ENCODE results near the gene DENND6B.
"Not testable (repeated sequence)": the region's sequence is repeated elsewhere in the genome, so short reads cannot be mapped to it uniquely, and the experiment has no call there.

Gene DENND6B, protein sequence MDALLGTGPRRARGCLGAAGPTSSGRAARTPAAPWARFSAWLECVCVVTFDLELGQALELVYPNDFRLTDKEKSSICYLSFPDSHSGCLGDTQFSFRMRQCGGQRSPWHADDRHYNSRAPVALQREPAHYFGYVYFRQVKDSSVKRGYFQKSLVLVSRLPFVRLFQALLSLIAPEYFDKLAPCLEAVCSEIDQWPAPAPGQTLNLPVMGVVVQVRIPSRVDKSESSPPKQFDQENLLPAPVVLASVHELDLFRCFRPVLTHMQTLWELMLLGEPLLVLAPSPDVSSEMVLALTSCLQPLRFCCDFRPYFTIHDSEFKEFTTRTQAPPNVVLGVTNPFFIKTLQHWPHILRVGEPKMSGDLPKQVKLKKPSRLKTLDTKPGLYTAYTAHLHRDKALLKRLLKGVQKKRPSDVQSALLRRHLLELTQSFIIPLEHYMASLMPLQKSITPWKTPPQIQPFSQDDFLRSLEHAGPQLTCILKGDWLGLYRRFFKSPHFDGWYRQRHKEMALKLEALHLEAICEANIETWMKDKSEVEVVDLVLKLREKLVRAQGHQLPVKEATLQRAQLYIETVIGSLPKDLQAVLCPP

GRCh38 chr22:50326956-50327710 lies at the start of gene DENND6B:
DENND6B (minus strand) TSS chr22:50327012; CDS start chr22:50326988, 24 bp downstream.
- DNase-seq (ENCODE audit: low read depth in 2 of 2) = peak; percentile 51 to 59

DNA sequence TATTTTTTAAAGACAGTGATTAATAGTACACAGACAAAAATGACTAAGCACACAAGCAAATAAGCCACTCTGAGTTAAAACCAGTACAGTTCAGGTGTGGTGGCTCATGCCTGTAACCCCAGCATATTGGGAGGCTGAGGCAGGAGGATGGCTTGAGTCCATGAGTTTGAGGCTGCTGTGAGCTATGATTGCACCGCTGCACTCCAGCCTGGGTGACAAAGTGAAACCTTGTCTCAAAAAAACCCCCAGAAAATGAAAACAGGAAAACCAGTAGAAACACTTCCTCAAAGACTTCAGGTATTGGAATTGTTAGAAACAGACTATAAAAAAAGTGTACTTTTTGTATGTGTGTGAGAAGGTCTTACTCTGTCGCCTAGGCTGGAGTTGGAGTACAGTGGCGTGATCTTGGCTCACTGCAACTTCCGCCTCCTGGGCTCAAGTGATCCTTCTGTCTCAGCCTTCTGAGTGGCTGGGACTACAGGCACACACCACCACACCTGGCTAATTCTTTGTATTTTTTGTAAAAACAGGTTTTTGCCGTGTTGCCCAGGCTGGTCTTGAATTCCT lies 49.4 kb upstream of the DENND6B start:
- DNase-seq (ENCODE audit: low read depth in 2 of 2) = no peak

DNA sequence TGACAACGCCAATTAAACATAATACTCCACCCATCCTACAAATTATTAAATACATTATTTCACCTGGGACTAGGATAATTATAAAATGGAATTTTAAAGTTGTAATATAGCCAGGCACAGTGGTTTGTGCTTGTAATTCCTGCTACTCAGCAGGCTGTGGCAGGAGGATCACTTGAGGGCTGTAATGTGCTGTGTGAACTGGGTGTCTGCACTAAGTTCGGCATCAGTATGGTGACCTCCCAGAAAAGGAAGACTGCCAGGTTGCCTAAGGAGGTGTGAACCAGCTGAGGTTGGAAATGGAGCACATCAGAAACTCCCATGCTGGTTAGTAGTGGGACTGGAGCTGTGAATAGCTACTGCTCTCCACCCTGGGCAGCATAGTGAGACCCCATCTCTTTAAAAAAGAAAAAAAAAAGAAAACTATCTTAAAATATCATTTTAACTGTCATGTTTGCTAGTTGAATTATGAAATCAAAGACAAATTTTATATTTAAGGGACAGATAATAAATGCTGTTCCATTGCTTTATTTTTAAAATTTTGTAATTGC lies 44.4 kb upstream of the DENND6B start:
- DNase-seq (ENCODE audit: low read depth in 2 of 2) = no peak

DNA sequence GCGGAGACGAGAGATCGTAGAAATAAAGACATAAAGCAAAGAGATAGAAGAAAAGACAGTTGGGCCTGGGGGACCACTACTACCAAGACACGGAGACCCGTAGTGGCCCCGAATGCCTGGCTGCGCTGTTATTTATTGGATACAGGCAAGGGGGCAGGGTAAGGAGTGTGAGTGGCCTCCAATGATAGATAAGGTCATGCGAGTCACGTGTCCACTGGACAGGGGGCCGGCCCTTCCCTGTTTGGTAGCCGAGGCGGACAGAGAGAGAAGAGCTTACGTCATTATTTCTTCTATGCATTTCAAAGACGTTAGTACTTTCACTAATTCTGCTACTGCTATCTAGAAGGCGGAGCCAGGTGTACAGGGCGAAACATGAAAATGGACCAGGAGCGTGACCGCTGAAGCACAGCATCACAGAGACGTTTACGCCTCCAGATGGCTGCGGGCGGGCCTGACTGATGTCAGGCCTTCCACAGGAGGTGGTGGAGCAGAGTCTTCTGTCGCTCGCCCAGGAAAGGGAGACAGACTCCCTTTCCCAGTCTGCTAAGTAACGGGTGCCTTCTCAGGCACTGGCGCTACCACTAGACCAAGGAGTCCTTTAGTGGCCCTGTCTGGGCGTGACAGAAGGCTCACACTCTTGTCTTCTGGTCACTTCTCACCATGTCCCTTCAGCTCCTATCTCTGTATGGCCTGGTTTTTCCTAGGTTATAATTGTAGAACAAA lies 41.1 kb upstream of the DENND6B start:
- no peak for DNase-seq (ENCODE audit: low read depth in 2 of 2)

DNA sequence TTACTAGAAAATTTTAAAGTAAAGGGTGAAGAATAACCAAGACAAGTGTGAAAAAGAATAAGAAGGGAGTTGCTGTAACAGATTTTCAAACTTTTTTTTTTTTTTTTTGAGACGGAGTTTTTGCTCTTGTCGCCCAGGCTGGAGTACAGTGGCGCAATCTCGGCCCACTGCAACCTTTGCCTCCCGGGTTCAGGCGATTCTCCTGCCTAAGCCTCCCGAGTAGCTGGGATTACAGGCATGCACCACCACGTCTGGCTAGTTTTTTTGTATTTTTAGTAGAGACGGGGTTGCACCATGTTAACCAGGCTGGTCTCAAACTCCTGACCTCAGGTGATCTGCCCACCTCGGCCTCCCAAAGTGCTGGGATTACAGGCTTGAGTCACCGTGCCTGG lies 37.0 kb upstream of the DENND6B start:
- DNase-seq (ENCODE audit: low read depth in 2 of 2) = not testable (repeated sequence)

- no peak for DNase-seq (ENCODE audit: low read depth in 2 of 2)
Measured at GRCh38 chr22:50363166-50363802, 36.5 kb upstream of the DENND6B start.

- DNase-seq (ENCODE audit: low read depth in 2 of 2) = no peak
Measured at GRCh38 chr22:50361688-50362087, 34.9 kb upstream of the DENND6B start.

- DNase-seq (ENCODE audit: low read depth in 2 of 2) = no peak
Measured at GRCh38 chr22:50361222-50361621, 34.4 kb upstream of the DENND6B start.

GRCh38 chr22:50360578-50360977 lies 33.8 kb upstream of the DENND6B start:
- no peak for DNase-seq (ENCODE audit: low read depth in 2 of 2)

DNA sequence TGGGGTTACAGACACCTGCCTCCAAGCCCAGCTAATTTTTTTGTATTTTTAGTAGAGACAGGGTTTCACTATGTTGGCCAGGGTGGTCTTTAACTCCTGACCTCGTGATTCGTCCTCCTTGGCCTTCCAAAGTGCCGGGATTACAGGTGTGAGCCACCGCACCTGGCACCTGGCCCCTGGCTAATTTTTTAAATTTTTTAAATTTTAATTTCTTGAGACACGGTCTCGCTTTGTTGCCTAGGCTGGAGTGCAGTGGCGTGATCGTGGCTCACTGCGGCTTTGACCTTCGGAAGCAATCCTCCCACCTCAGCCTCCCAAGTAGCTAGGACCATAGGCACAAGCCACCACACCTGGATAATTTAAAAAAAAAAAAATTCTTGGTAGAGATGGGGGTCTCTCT lies 30.9 kb upstream of the DENND6B start:
- no peak for DNase-seq (ENCODE audit: low read depth in 2 of 2)

DNA sequence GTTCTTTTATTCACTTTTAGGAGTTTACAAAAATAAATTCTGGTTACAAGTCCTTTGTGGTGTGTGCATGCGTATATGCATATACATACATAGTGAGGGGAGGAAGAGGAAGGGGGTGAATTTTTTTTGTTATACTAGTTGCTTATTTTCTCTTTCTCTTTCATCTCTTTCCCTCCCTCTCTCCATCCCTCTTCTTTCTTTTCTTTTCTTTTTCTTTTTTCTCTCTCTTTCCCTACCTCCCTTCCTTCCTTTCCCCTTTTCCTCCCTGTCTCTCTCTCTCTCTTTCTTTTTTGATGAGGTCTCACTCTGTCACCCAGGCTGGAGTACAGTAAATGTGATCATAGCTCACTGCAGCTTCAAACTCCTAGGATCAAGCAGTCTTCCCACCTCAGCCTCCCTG lies 30.4 kb upstream of the DENND6B start:
- no peak for DNase-seq (ENCODE audit: low read depth in 2 of 2)

DNA sequence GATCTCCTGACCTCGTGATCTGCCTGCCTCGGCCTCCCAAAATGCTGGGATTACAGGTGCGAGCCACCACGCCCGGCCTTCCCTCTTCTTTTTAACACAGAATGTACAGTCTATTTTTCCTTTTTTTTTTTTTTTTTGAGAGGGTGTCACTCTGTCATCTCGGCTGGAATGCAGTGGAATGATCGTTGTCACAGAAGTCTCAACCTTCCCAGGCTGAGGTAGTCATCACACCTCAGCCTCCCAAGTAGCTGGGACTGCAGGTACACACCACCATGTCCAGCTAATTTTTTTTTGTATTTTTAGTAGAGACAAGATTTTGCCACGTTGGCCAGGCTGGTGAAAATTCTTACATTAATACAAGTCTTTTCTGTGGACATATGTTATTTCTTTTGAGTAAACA lies 29.4 kb upstream of the DENND6B start:
- DNase-seq (ENCODE audit: low read depth in 2 of 2) = no peak

- DNase-seq (ENCODE audit: low read depth in 2 of 2) = no peak
Measured at GRCh38 chr22:50348058-50348457, 21.2 kb upstream of the DENND6B start.

- DNase-seq (ENCODE audit: low read depth in 2 of 2) = no peak
Measured at GRCh38 chr22:50347157-50347556, 20.3 kb upstream of the DENND6B start.

GRCh38 chr22:50346470-50346869 lies 19.7 kb upstream of the DENND6B start:
- no peak for DNase-seq (ENCODE audit: low read depth in 2 of 2)

DNA sequence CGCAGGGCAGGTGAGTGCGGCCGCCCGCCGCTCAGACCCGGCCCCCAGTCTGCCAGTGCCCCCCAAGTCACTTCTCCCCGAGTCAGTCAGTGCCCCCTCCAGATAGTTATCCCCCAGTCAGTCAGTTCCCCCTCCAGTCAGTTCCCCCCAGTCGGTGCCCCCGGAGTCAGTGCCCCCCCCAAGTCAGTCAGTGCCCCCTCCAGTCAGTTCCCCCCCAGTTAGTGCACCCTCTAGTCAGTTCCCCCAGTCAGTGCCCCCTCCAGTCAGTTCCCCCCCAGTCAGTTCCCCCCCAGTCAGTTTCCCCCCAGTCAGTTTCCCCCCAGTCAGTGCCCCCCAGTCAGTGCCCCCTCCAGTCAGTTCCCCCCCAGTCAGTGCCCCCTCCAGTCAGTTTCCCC lies 16.7 kb upstream of the DENND6B start:
- DNase-seq (ENCODE audit: low read depth in 2 of 2) = no peak

GRCh38 chr22:50342651-50343540 lies 16.1 kb upstream of the DENND6B start, which contains the start of gene PPP6R2:
PPP6R2 (plus strand) TSS chr22:50343327; CDS start chr22:50393909, 50,582 bp downstream.
- peak; percentile 84 to 87 for DNase-seq (ENCODE audit: low read depth in 2 of 2)

DNA sequence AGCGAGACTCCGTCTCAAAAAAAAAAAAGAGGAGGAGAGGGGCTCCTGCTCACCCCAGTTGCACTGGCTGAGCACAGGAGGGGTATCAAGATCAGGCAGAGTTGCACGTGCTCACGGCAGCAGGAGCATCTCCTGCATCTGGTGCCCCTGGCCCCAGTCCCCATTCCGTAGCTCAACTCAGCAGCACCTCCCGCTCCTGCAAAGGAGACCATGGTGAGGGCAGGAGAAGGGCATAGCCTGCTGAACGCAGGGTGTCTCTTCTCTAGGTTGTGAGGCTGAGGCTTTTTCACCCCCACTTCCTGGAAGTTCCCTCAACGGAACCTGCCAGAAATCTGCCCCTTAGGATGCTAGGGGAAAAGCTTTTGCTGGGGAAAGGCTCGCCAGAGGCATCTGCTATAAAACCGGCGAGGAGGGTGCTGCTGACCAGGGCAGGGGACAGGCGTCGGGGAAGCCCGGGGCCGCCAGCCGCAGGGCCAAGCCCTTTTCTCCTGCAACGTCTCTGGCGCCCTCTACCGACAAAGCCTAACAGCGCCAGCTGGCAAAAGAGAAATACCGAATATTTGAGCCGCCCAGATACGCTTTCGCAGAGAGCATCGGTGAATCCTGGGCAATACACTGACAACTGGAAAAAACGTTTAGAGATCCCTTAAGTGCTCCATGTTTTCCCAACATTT lies 15.3 kb upstream of the DENND6B start:
- DNase-seq (ENCODE audit: low read depth in 2 of 2) = peak; percentile 88 to 91

Data from stimulated activated CD4-positive, alpha-beta T cell treated with anti-CD3 and anti-CD28 coated beads, Interleukin-4, amount 100 ng/mL, for 48 hours (primary cell).